H9 (cell line): ENCODE measurements around the gene MMP15. TPM values are rescaled to one million over a fixed set of nuclear protein-coding genes. Genes with fewer than 3 reads are reported as not detected.

Source experiments
- DNase-seq: peaks from one replicate; pipeline ENCODE4 v3.0.0-alpha.2; 2017
- H2AFZ ChIP-seq: one replicate; pipeline ENCODE4 v1.6.1; 2013; ENCODE audit warnings: mild to moderate bottlenecking, low read length, control low read depth, moderate library complexity
- H2AK5ac ChIP-seq: 2 replicates; pipeline ENCODE4 v1.6.1; 2013; ENCODE audit warnings: low read length, control low read depth, mixed read lengths; ENCODE audit not compliant: insufficient read length
- H2BK120ac ChIP-seq: one replicate; pipeline ENCODE4 v1.6.1; 2013; ENCODE audit warnings: low read depth, mild to moderate bottlenecking, low read length, control low read depth, inconsistent platforms; ENCODE audit not compliant: poor library complexity, severe bottlenecking
- H2BK12ac ChIP-seq: 2 replicates; pipeline ENCODE4 v1.6.1; 2013; ENCODE audit warnings: low read length, control low read depth, mixed read lengths, low read depth; ENCODE audit not compliant: insufficient read length
- H2BK15ac ChIP-seq: 2 replicates; pipeline ENCODE4 v1.6.1; 2013; ENCODE audit warnings: low read depth, low read length, control low read depth
- H2BK20ac ChIP-seq: one replicate; pipeline ENCODE4 v1.6.1; 2013; ENCODE audit warnings: low read depth, mild to moderate bottlenecking, low read length, control low read depth, inconsistent platforms; ENCODE audit not compliant: poor library complexity, severe bottlenecking
- H2BK5ac ChIP-seq: 2 replicates; pipeline ENCODE4 v1.6.1; 2013; ENCODE audit warnings: low read length, control low read depth, mixed read lengths; ENCODE audit not compliant: insufficient read length
- H3K14ac ChIP-seq: 2 replicates; pipeline ENCODE4 v1.6.1; 2013; ENCODE audit warnings: low read length, control low read depth; ENCODE audit not compliant: insufficient read depth
- H3K18ac ChIP-seq: 2 replicates; pipeline ENCODE4 v1.6.1; 2013; ENCODE audit warnings: low read depth, mild to moderate bottlenecking, mixed read lengths, low read length, control low read depth; ENCODE audit not compliant: insufficient read length
- H3K23ac ChIP-seq: 2 replicates; pipeline ENCODE4 v1.6.1; 2013; ENCODE audit warnings: low read length, control low read depth, mixed read lengths, low read depth; ENCODE audit not compliant: insufficient read length
- H3K23me2 ChIP-seq: 2 replicates; pipeline ENCODE4 v1.6.1; 2013; ENCODE audit warnings: low read depth, mild to moderate bottlenecking, mixed read lengths, low read length, control low read depth; ENCODE audit not compliant: insufficient read length, poor library complexity, severe bottlenecking
- H3K27ac ChIP-seq: 2 replicates; pipeline ENCODE4 v1.5.1; 2013; ENCODE audit warnings: low read length, control low read depth, mixed read lengths, low read depth; ENCODE audit not compliant: insufficient read length
- H3K27me3 ChIP-seq: 2 replicates; pipeline ENCODE4 v1.6.1; 2013; ENCODE audit warnings: low read length, control low read depth, inconsistent platforms; ENCODE audit not compliant: insufficient read depth
- H3K4ac ChIP-seq: 2 replicates; pipeline ENCODE4 v1.6.1; 2013; ENCODE audit warnings: low read depth, mild to moderate bottlenecking, control low read depth, inconsistent platforms, low read length, moderate library complexity
- H3K4me1 ChIP-seq: 2 replicates; pipeline ENCODE4 v1.6.1; 2013; ENCODE audit warnings: low read length, control low read depth, inconsistent platforms; ENCODE audit not compliant: insufficient read depth
- H3K4me2 ChIP-seq: 2 replicates; pipeline ENCODE4 v1.6.1; 2013; ENCODE audit warnings: low read length, control low read depth, mixed read lengths; ENCODE audit not compliant: insufficient read length, insufficient read depth
- H3K56ac ChIP-seq: 2 replicates; pipeline ENCODE4 v1.6.1; 2013; ENCODE audit warnings: low read depth, mild to moderate bottlenecking, mixed read lengths, low read length, control low read depth; ENCODE audit not compliant: insufficient read length
- H3K79me1 ChIP-seq: 2 replicates; pipeline ENCODE4 v1.6.1; 2013; ENCODE audit warnings: low read depth, mild to moderate bottlenecking, moderate library complexity, low read length, control low read depth, inconsistent platforms; ENCODE audit not compliant: insufficient read depth, poor library complexity, severe bottlenecking
- H3K79me2 ChIP-seq: 2 replicates; pipeline ENCODE4 v1.6.1; 2013; ENCODE audit warnings: low read length, control low read depth, inconsistent platforms; ENCODE audit not compliant: insufficient read depth
- H3K9ac ChIP-seq: 2 replicates; pipeline ENCODE4 v1.6.1; 2013; ENCODE audit warnings: low read length, control low read depth, mixed read lengths; ENCODE audit not compliant: insufficient read length; ENCODE audit errors: extremely low read depth
- H3K9me3 ChIP-seq: one replicate; pipeline ENCODE4 v1.6.1; 2013; ENCODE audit warnings: low read depth, low read length, inconsistent platforms; ENCODE audit not compliant: control insufficient read depth
- H3T11ph ChIP-seq: one replicate; pipeline ENCODE4 v1.6.1; 2013; ENCODE audit warnings: mild to moderate bottlenecking, low read length, control low read depth, inconsistent platforms
- H4K20me1 ChIP-seq: one replicate; pipeline ENCODE4 v1.6.1; 2013; ENCODE audit not compliant: control insufficient read depth, insufficient read length, insufficient read depth
- H4K5ac ChIP-seq: 2 replicates; pipeline ENCODE4 v1.6.1; 2013; ENCODE audit warnings: low read depth, mild to moderate bottlenecking, mixed read lengths, low read length, control low read depth; ENCODE audit not compliant: insufficient read length
- H4K8ac ChIP-seq: replicated peaks from 2 replicates; pipeline ENCODE4 v1.6.1; 2013; ENCODE audit warnings: low read length, control low read depth, mixed read lengths, low read depth; ENCODE audit not compliant: insufficient read length
- H4K91ac ChIP-seq: 2 replicates; pipeline ENCODE4 v1.6.1; 2013; ENCODE audit warnings: low read depth, mild to moderate bottlenecking, moderate library complexity, mixed read lengths, low read length, control low read depth; ENCODE audit not compliant: insufficient read length
- H3K27ac Mint-ChIP-seq, 3 experiments: 2 replicates in 2 of 3; 3 replicates in 1 of 3; pipeline ENCODE4 v1.8.0; 2020 to 2021; ENCODE audit warnings: mixed read lengths in 3 of 3, mild to moderate bottlenecking in 1 of 3, moderate library complexity in 1 of 3
- H3K27me3 Mint-ChIP-seq: 2 replicates; pipeline ENCODE4 v1.8.0; 2021; ENCODE audit warnings: low read depth, mild to moderate bottlenecking, moderate library complexity, mixed read lengths
- H3K36me3 Mint-ChIP-seq, 3 experiments: 2 replicates in 2 of 3; 3 replicates in 1 of 3; pipeline ENCODE4 v1.8.0; 2020 to 2021; ENCODE audit warnings: low read depth in 3 of 3, mixed read lengths in 3 of 3; ENCODE audit not compliant: insufficient read depth in 1 of 3
- H3K4me1 Mint-ChIP-seq, 2 experiments: 2 replicates each; pipeline ENCODE4 v1.8.0; 2020; ENCODE audit warnings: mixed read lengths in 2 of 2
- H3K4me3 Mint-ChIP-seq, 2 experiments: 2 replicates in 1 of 2; 3 replicates in 1 of 2; pipeline ENCODE4 v1.8.0; 2020 to 2021; ENCODE audit warnings: mild to moderate bottlenecking in 2 of 2, mixed read lengths in 2 of 2, moderate library complexity in 1 of 2
- H3K9me3 Mint-ChIP-seq, 2 experiments: 2 replicates in 1 of 2; 3 replicates in 1 of 2; pipeline ENCODE4 v1.8.0; 2020; ENCODE audit warnings: mild to moderate bottlenecking in 2 of 2, mixed read lengths in 2 of 2, moderate library complexity in 1 of 2
- WGBS: extraction: QIAGEN DNeasy Blood & Tissue Kit; methylation state at CpG from one replicate; pipeline ENCODE4 v1.1.7; 2013; ENCODE audit warnings: missing lambda C conversion rate, low lambda C conversion rate, mixed read lengths; ENCODE audit not compliant: insufficient read length; ENCODE audit errors: extremely low coverage; 5-methylcytosine and 5-hydroxymethylcytosine counted together
- total RNA-seq: library from RNA; stranded (reverse); gene quantifications from 2 replicates; pipeline ENCODE4 v1.2.1, GENCODE V29; 2021
- TF ChIP-seq, protein P1 (sequence below): fragments of 200-600 bp; sonication (generic); conservative IDR thresholded peaks from 3 replicates; pipeline ENCODE4 v1.8.0; 2021; ENCODE audit warnings: antibody characterized with exemption, mild to moderate bottlenecking

Gene MMP15
- total RNA-seq, 1 experiment from 2014 or later = 32.9 TPM

DNA sequence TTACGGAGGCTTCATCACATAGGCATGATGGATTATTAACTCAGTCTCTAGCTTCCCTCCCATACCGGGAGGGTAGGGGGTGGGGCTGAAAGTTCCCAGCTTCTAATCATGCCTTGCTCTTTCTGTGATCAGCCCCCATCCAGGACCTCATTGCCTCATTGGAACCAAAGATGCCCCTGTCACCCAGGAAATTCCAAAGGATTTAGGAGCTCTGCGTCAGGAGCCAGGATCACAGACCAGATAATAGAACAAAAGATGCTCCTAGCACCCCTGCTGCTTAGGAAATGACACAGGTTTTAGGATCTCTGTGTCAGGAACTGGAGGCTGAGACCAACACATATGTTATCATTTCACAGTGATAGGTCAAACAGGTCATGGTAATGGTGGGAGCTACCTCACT lies 14.7 kb upstream of the MMP15 start:
- Mint-ChIP-seq H3K4me3 (no peak overlapping the region), H3K27ac (peak overlapping the region in 1 of 3 experiments; percentile 71; a peak in 1 of 7 replicates), H3K27me3 (no peaks in the 10 kb centered on the region), H3K36me3 (peaks cover 22 to 51% (median 27%) of the 10 kb centered on the region in 3 experiments; a peak in 6 of 7 replicates), H3K4me1 (peaks cover 22 to 25% of the 10 kb centered on the region in 2 experiments), H3K9me3 (peaks cover 0 to 6% of the 10 kb centered on the region in 2 experiments; a peak in 2 of 5 replicates)
- Histone ChIP-seq H4K8ac (no peak overlapping the region), H3K27me3 (no peaks in the 10 kb centered on the region), H3K18ac (no peak overlapping the region), H3K4me2 (no peak overlapping the region), H2BK5ac (no peak overlapping the region), H3K9me3 (no peaks in the 10 kb centered on the region), H2AK5ac (no peak overlapping the region), H3K14ac (no peak overlapping the region), H2BK20ac (no peak overlapping the region), H2AFZ (no peak overlapping the region), H3K23me2 (no peaks in the 10 kb centered on the region), H3K23ac (no peak overlapping the region), H3T11ph (no peak overlapping the region), H4K20me1 (no peaks in the 10 kb centered on the region), H4K5ac (no peak overlapping the region), H3K4me1 (no peaks in the 10 kb centered on the region), H3K4ac (no peak overlapping the region), H3K79me2 (no peaks in the 10 kb centered on the region), H3K79me1 (no peaks in the 10 kb centered on the region), H3K56ac (no peak overlapping the region), H2BK15ac (no peak overlapping the region), H3K27ac (no peak overlapping the region), H2BK12ac (no peak overlapping the region), H4K91ac (no peak overlapping the region), H2BK120ac (no peak overlapping the region), H3K9ac (no peak overlapping the region)
- no peak for DNase-seq
- WGBS = no CpG with 5 or more reads among the region's 3 CpGs
- TF ChIP-seq, protein P1, sequence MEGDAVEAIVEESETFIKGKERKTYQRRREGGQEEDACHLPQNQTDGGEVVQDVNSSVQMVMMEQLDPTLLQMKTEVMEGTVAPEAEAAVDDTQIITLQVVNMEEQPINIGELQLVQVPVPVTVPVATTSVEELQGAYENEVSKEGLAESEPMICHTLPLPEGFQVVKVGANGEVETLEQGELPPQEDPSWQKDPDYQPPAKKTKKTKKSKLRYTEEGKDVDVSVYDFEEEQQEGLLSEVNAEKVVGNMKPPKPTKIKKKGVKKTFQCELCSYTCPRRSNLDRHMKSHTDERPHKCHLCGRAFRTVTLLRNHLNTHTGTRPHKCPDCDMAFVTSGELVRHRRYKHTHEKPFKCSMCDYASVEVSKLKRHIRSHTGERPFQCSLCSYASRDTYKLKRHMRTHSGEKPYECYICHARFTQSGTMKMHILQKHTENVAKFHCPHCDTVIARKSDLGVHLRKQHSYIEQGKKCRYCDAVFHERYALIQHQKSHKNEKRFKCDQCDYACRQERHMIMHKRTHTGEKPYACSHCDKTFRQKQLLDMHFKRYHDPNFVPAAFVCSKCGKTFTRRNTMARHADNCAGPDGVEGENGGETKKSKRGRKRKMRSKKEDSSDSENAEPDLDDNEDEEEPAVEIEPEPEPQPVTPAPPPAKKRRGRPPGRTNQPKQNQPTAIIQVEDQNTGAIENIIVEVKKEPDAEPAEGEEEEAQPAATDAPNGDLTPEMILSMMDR = no peak
